HG03135 (cell line): ENCODE data around the gene ZFX.

Experiments used
- ATAC-seq: cut with Tn5 transposase; IDR thresholded peaks from one replicate; pipeline ENCODE4 v1.9.1; 2021; ENCODE audit warnings: mild to moderate bottlenecking, moderate library complexity; ENCODE audit not compliant: unreplicated experiment

ZFX gene

GRCh38 chrX:24200133-24200532, 50.6 kb downstream of the ZFX start:
- no peak for ATAC-seq

- no peak for ATAC-seq
Observed at GRCh38 chrX:24201216-24201615, 51.7 kb downstream of the ZFX start.

GRCh38 chrX:24202465-24203031, 53.0 kb downstream of the ZFX start:
- no peak for ATAC-seq

GRCh38 chrX:24203072-24203808, 53.7 kb downstream of the ZFX start:
- no peak for ATAC-seq

- no peak for ATAC-seq
Observed at GRCh38 chrX:24204331-24204730, 54.8 kb downstream of the ZFX start.

GRCh38 chrX:24204958-24205357, 55.4 kb downstream of the ZFX start:
- no peak for ATAC-seq

- no peak for ATAC-seq
Observed at GRCh38 chrX:24207826-24208225, 58.3 kb downstream of the ZFX start.

- ATAC-seq, result no peak
Observed at GRCh38 chrX:24208496-24209240, 59.1 kb downstream of the ZFX start.

GRCh38 chrX:24210190-24210589, 60.7 kb downstream of the ZFX start:
- no peak for ATAC-seq

- ATAC-seq, result no peak
Observed at GRCh38 chrX:24214568-24214967, 65.0 kb downstream of the ZFX start.

GRCh38 chrX:24215272-24215671, 65.7 kb downstream of the ZFX start:
- no peak for ATAC-seq

- no peak for ATAC-seq
Observed at GRCh38 chrX:24216037-24216436, 66.5 kb downstream of the ZFX start.

GRCh38 chrX:24216827-24217226, 67.3 kb downstream of the ZFX start:
- no peak for ATAC-seq

- ATAC-seq, result no peak
Observed at GRCh38 chrX:24219320-24219719, 69.8 kb downstream of the ZFX start.

GRCh38 chrX:24221872-24222271, 72.3 kb downstream of the ZFX start:
- no peak for ATAC-seq

- no peak for ATAC-seq
Observed at GRCh38 chrX:24225265-24225664, 75.7 kb downstream of the ZFX start.

GRCh38 chrX:24226176-24226575, 76.6 kb downstream of the ZFX start:
- ATAC-seq, result no peak

- ATAC-seq, result no peak
Observed at GRCh38 chrX:24228596-24228995, 79.1 kb downstream of the ZFX start.

- ATAC-seq, result no peak
Observed at GRCh38 chrX:24229400-24229879, 79.9 kb downstream of the ZFX start.

GRCh38 chrX:24229976-24230375, 80.4 kb downstream of the ZFX start:
- ATAC-seq, result no peak

- no peak for ATAC-seq
Observed at GRCh38 chrX:24231131-24231540, 81.6 kb downstream of the ZFX start.

- ATAC-seq, result no peak
Observed at GRCh38 chrX:24231641-24232179, 82.2 kb downstream of the ZFX start.
